ENCODE data around the gene VPS37C.

DNA sequence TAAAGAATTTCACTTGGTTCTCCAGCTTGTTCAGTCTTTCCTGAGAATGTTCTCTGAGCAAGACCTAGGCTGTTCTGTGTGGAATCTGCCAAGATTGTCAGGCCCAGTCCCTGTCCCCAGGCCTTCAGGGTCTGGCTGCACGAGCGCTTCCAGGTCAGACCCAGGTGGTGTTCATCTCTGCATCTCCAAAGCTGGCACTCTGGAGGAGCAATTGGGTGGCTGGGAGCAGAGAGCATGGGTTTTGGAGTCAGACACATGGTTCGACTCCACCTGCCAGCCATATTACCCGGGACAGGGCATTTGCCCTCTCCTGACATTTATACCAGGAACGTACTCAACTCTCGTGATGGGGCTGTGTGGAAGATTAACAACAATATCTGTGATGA, 50.2 kb downstream of the VPS37C start:
- TF ChIP-seq POLR2AphosphoS5 (IDR thresholded peaks at IDR 0.05) (no peak), CTCF (IDR thresholded peaks at IDR 0.05) (no peak), POLR2A (IDR thresholded peaks at IDR 0.05) (no peak)

Measured in upper lobe of left lung (tissue), 4 donors.